ENCODE measurements around the gene RIMS1. TPM values are rescaled to one million over a fixed set of nuclear protein-coding genes. Genes with fewer than 3 reads are reported as not detected.
"Not testable (repeated sequence)": the region's sequence is repeated elsewhere in the genome, so short reads cannot be mapped to it uniquely, and the experiment has no call there.

Gene RIMS1
- total RNA-seq, 1 donor from 2014 or later: 5.2 TPM

DNA sequence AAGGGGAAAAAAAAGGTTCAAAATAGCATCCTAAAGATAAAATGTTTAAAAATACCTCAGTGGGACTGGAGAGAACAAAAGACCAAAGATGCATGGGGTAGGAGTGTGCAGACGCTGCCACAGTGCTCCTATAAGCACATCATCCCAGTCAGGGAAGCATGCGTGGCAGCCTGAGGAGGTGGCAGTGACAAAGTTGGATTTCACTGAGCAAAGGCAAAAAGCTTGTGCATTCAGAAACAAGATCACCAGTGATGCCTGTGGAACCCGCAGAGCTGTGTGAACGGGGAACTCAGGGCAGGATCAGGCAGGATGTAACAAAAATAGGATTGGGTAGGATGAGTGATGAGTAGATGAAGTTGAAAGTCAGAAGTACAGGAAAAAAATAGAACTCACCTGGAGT is 116.1 kb downstream of the RIMS1 start:
- Histone ChIP-seq H3K27me3 (no peaks in the 10 kb centered on the region), H3K27ac (no peak overlapping the region), H3K4me3 (no peak overlapping the region), H3K9me3 (no peaks in the 10 kb centered on the region), H3K4me1 (no peaks in the 10 kb centered on the region), H3K36me3 (no peaks in the 10 kb centered on the region)
- TF ChIP-seq POLR2AphosphoS5 (IDR thresholded peaks at IDR 0.05; ENCODE audit: insufficient read depth in 1 of 2, low read depth in 1 of 2) (no peak), POLR2A (IDR thresholded peaks at IDR 0.05) (no peak)
- TF ChIP-seq, protein P1, sequence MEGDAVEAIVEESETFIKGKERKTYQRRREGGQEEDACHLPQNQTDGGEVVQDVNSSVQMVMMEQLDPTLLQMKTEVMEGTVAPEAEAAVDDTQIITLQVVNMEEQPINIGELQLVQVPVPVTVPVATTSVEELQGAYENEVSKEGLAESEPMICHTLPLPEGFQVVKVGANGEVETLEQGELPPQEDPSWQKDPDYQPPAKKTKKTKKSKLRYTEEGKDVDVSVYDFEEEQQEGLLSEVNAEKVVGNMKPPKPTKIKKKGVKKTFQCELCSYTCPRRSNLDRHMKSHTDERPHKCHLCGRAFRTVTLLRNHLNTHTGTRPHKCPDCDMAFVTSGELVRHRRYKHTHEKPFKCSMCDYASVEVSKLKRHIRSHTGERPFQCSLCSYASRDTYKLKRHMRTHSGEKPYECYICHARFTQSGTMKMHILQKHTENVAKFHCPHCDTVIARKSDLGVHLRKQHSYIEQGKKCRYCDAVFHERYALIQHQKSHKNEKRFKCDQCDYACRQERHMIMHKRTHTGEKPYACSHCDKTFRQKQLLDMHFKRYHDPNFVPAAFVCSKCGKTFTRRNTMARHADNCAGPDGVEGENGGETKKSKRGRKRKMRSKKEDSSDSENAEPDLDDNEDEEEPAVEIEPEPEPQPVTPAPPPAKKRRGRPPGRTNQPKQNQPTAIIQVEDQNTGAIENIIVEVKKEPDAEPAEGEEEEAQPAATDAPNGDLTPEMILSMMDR (IDR thresholded peaks at IDR 0.05): no peak
- intact Hi-C loops (cut with DNase I): no loop called here
- DNase-seq (ENCODE audit: extremely low spot score in 2 of 2): no peak

DNA sequence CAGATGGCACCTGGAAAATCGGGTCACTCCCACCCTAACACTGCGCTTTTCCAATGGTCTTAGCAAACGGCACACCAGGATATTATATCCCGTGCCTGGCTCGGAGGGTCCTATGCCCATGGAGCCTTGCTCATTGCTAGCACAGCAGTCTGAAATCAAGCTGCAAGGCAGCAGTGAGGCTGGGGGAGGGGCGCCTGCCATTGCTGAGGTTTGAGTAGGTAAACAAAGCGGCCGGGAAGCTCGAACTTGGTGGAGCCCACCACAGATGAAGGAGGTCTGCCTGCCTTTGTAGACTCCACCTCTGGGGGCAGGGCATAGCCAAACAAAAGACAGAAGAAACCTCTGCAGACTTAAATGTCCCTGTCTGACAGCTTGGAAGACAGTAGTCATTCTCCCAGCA is 120.2 kb downstream of the RIMS1 start:
- H3K4me3 ChIP-seq; H3K27me3 ChIP-seq; H3K9me3 ChIP-seq; H3K4me1 ChIP-seq; H3K27ac ChIP-seq; intact Hi-C loops (cut with DNase I); DNase-seq (ENCODE audit: extremely low spot score in 2 of 2); H3K36me3 ChIP-seq: not testable (repeated sequence)

DNA sequence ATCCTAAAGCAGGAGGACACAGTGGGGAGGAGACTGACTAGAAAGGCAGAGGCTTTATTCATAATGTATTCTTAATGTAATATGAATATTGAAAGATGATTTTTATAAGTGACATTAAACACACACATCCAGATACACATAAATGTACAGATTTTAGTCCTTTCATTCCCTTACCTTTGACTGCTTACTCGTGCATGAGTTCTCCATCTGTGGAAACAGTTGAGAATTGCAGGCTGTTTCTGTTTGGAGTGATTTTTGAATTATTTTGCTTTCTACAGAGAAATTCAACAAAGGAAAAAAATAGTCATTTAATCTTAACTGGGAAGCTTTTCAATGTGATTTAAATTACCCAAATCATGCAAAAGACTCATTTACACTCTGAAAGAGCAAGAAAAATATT is 136.5 kb downstream of the RIMS1 start:
- Histone ChIP-seq H3K36me3 (no peaks in the 10 kb centered on the region), H3K9me3 (no peaks in the 10 kb centered on the region), H3K4me3 (no peak overlapping the region), H3K4me1 (no peaks in the 10 kb centered on the region), H3K27me3 (no peaks in the 10 kb centered on the region), H3K27ac (no peak overlapping the region)
- TF ChIP-seq, protein P1 (IDR thresholded peaks at IDR 0.05): no peak
- TF ChIP-seq POLR2A (IDR thresholded peaks at IDR 0.05): no peak
- TF ChIP-seq POLR2AphosphoS5 (IDR thresholded peaks at IDR 0.05; ENCODE audit: insufficient read depth in 1 of 2, low read depth in 1 of 2): no peak
- intact Hi-C loops (cut with DNase I): no loop called here
- no peak for DNase-seq (ENCODE audit: extremely low spot score in 2 of 2)

DNA sequence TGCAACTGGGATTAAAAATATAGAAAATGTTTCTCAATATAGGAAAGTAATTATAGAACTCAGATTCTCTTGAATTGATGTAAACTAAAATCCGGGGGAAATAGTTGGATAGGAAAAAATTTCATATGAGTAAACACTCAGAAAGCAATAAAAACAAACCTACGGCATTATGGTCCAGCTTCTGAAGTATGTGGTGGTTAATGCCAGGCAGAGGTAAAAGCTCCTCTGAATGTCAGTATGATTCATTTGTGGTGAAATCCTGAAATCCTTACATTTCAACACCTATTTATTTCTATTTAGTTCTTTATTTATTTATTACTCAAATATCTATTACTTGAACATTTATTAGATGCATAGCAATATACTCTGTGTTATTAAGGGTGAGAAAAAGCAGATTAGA is 145.1 kb downstream of the RIMS1 start:
- Histone ChIP-seq H3K4me3 (no peak overlapping the region), H3K27ac (no peak overlapping the region), H3K4me1 (no peaks in the 10 kb centered on the region), H3K27me3 (no peaks in the 10 kb centered on the region), H3K36me3 (no peaks in the 10 kb centered on the region), H3K9me3 (no peaks in the 10 kb centered on the region)
- intact Hi-C loops (cut with DNase I): no loop called here
- TF ChIP-seq POLR2AphosphoS5 (IDR thresholded peaks at IDR 0.05; ENCODE audit: insufficient read depth in 1 of 2, low read depth in 1 of 2) (no peak), POLR2A (IDR thresholded peaks at IDR 0.05) (no peak)
- TF ChIP-seq, protein P1 (IDR thresholded peaks at IDR 0.05): no peak
- no peak for DNase-seq (ENCODE audit: extremely low spot score in 2 of 2)

DNA sequence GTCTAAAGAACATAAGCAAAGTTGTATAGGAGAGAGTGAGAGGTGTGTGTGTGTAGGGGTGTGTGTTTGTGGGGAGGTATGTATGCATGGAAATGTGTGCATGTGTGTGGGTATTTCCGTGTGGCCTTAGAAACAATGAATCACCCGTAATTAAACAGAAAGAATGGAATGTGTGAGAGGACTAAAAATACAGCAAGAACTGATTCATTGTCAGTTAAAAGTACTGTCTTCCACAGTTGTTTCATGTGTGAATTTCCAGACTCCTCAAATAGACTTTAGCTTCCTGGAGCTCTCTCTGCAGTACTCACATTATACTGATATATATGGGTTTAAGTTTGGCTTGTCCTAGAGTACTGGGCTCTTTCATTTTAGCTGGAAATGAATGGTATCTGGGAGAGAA is 145.7 kb downstream of the RIMS1 start:
- no peak for DNase-seq (ENCODE audit: extremely low spot score in 2 of 2)
- intact Hi-C loops (cut with DNase I): no loop called here
- H3K4me3 ChIP-seq: no peak overlapping the region
- H3K27ac ChIP-seq: no peak overlapping the region
- no peaks in the 10 kb centered on the region for H3K4me1 ChIP-seq
- no peaks in the 10 kb centered on the region for H3K36me3 ChIP-seq
- H3K9me3 ChIP-seq: no peaks in the 10 kb centered on the region
- H3K27me3 ChIP-seq: no peaks in the 10 kb centered on the region
- TF ChIP-seq, protein P1 (IDR thresholded peaks at IDR 0.05): no peak
- no peak for TF ChIP-seq POLR2A (IDR thresholded peaks at IDR 0.05)
- TF ChIP-seq POLR2AphosphoS5 (IDR thresholded peaks at IDR 0.05; ENCODE audit: insufficient read depth in 1 of 2, low read depth in 1 of 2): no peak

DNA sequence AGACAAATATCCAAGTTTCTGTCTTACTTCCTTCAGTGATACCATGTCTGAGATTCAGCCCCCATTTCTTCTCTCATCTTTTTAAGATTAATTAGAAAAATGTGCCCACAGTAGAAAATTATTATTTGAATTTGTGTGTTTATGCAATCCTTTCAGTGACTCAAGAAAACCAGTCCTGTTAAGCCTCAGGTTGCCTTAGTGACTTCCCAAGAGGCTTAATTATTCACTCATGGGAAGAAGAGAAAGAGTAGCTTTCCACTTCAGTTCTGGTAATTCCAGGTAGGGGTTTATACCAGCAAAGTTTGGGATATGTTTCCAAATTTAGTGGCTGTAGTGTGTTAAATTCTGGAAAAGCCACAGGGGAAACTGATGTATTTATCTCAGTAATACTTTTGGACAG is 149.1 kb downstream of the RIMS1 start:
- DNase-seq (ENCODE audit: extremely low spot score in 2 of 2): no peak
- TF ChIP-seq POLR2AphosphoS5 (IDR thresholded peaks at IDR 0.05; ENCODE audit: insufficient read depth in 1 of 2, low read depth in 1 of 2): no peak
- TF ChIP-seq POLR2A (IDR thresholded peaks at IDR 0.05): no peak
- TF ChIP-seq, protein P1 (IDR thresholded peaks at IDR 0.05): no peak
- Histone ChIP-seq H3K36me3 (no peaks in the 10 kb centered on the region), H3K27me3 (no peaks in the 10 kb centered on the region), H3K27ac (no peak overlapping the region), H3K4me1 (no peaks in the 10 kb centered on the region), H3K4me3 (no peak overlapping the region), H3K9me3 (no peaks in the 10 kb centered on the region)
- intact Hi-C loops (cut with DNase I): no loop called here
